Astrocyte (in vitro differentiated cells and primary cell): ENCODE measurements around the gene FAM168A. TPM values are rescaled to one million over a fixed set of nuclear protein-coding genes. Genes with fewer than 3 reads are reported as not detected.

Experiments used
- DNase-seq: peaks from one replicate; pipeline ENCODE4 v3.0.0-alpha.2; 2010; ENCODE audit warnings: low read depth
- FAIRE-seq: peaks from 2 replicates; lab custom pipeline; 2011; peaks lifted over from hg19 to GRCh38; lab: Jason Lieb, UNC
- H2AFZ ChIP-seq: 2 replicates; pipeline ENCODE4 v1.6.0; 2012; ENCODE audit warnings: low read depth, low read length, inconsistent platforms
- H3K27ac ChIP-seq: 2 replicates; pipeline ENCODE4 v1.5.1; 2011; ENCODE audit warnings: low read depth, low read length, inconsistent platforms
- H3K27me3 ChIP-seq: 2 replicates; pipeline ENCODE4 v1.6.0; 2011; ENCODE audit warnings: low read length, inconsistent platforms; ENCODE audit not compliant: insufficient read depth
- H3K36me3 ChIP-seq: 2 replicates; pipeline ENCODE4 v1.5.1; 2011; ENCODE audit warnings: low read length, inconsistent platforms; ENCODE audit not compliant: insufficient read depth
- H3K4me1 ChIP-seq: 2 replicates; pipeline ENCODE4 v1.5.1; 2011; ENCODE audit warnings: low read length, inconsistent platforms; ENCODE audit not compliant: insufficient read depth
- H3K4me2 ChIP-seq: 2 replicates; pipeline ENCODE4 v1.6.0; 2012; ENCODE audit warnings: low read length, inconsistent platforms
- H3K4me3 ChIP-seq: 2 replicates; pipeline ENCODE4 v1.5.1; 2011; ENCODE audit warnings: low read depth, mild to moderate bottlenecking, low read length, inconsistent platforms; ENCODE audit not compliant: insufficient read depth
- H3K79me2 ChIP-seq: 2 replicates; pipeline ENCODE4 v1.6.0; 2012; ENCODE audit warnings: mild to moderate bottlenecking, low read length, inconsistent platforms; ENCODE audit not compliant: insufficient read depth
- H3K9ac ChIP-seq: 2 replicates; pipeline ENCODE4 v1.6.0; 2012; ENCODE audit warnings: mild to moderate bottlenecking, low read length, inconsistent platforms
- H3K9me3 ChIP-seq: 2 replicates; pipeline ENCODE4 v1.5.1; 2012; ENCODE audit warnings: low read depth, mild to moderate bottlenecking, low read length, inconsistent platforms; ENCODE audit not compliant: insufficient read depth
- H4K20me1 ChIP-seq: 2 replicates; pipeline ENCODE4 v1.6.0; 2012; ENCODE audit warnings: low read length, inconsistent platforms; ENCODE audit not compliant: insufficient read depth
- H3K27ac Mint-ChIP-seq: one replicate; pipeline ENCODE4 v1.8.0; 2021; ENCODE audit warnings: mild to moderate bottlenecking, mixed read lengths; ENCODE audit not compliant: unreplicated experiment
- H3K27me3 Mint-ChIP-seq: one replicate; pipeline ENCODE4 v1.8.0; 2021; ENCODE audit warnings: low read depth, mixed read lengths; ENCODE audit not compliant: unreplicated experiment
- H3K36me3 Mint-ChIP-seq: one replicate; pipeline ENCODE4 v1.8.0; 2021; ENCODE audit warnings: low read depth, mixed read lengths; ENCODE audit not compliant: unreplicated experiment
- H3K4me1 Mint-ChIP-seq: one replicate; pipeline ENCODE4 v1.8.0; 2021; ENCODE audit warnings: low read depth, mixed read lengths; ENCODE audit not compliant: unreplicated experiment
- H3K4me3 Mint-ChIP-seq: one replicate; pipeline ENCODE4 v1.8.0; 2021; ENCODE audit warnings: mild to moderate bottlenecking, moderate library complexity, mixed read lengths; ENCODE audit not compliant: unreplicated experiment
- H3K9me3 Mint-ChIP-seq: one replicate; pipeline ENCODE4 v1.8.0; 2021; ENCODE audit warnings: mild to moderate bottlenecking, mixed read lengths; ENCODE audit not compliant: unreplicated experiment
- CTCF ChIP-seq: IDR thresholded peaks from 2 replicates; pipeline ENCODE4 v1.5.1; 2011; ENCODE audit warnings: low read depth, mild to moderate bottlenecking, inconsistent platforms, low read length, moderate library complexity; ENCODE audit not compliant: insufficient read depth
- EZH2 ChIP-seq: IDR thresholded peaks from 2 replicates; pipeline ENCODE4 v1.6.1; 2012; ENCODE audit warnings: mild to moderate bottlenecking, low read length, inconsistent platforms; ENCODE audit not compliant: insufficient read depth
- total RNA-seq: library from RNA; stranded (reverse); gene quantifications from 2 replicates; pipeline ENCODE4 v1.2.1, GENCODE V29; 2021

Gene FAM168A
- total RNA-seq, 1 donor from 2014 or later, result 44.8 TPM

- Histone ChIP-seq H3K27me3 (no peaks in the 10 kb centered on the region), H3K79me2 (peaks cover 13% of the 10 kb centered on the region), H3K27ac (no peak overlapping the region), H2AFZ (no peak overlapping the region), H3K4me3 (no peak overlapping the region), H3K4me2 (no peak overlapping the region), H3K36me3 (no peaks in the 10 kb centered on the region), H3K4me1 (no peaks in the 10 kb centered on the region), H4K20me1 (peaks cover 48% of the 10 kb centered on the region), H3K9ac (no peak overlapping the region), H3K9me3 (no peaks in the 10 kb centered on the region)
- no peaks in the 10 kb centered on the region for H3K4me1 Mint-ChIP-seq
- no peak for TF ChIP-seq EZH2
- no peak for TF ChIP-seq CTCF
- peaks cover 7% of the 10 kb centered on the region for H3K36me3 Mint-ChIP-seq
- H3K4me3 Mint-ChIP-seq, result no peak overlapping the region
- H3K27ac Mint-ChIP-seq, result no peak overlapping the region
- FAIRE-seq (peak; percentile 76), DNase-seq (no peak)
- no peaks in the 10 kb centered on the region for H3K27me3 Mint-ChIP-seq
- peaks cover 5% of the 10 kb centered on the region for H3K9me3 Mint-ChIP-seq
These were observed 117.2 kb downstream of the FAM168A start for GRCh38 chr11:73480677-73481076.

- Histone ChIP-seq H3K79me2 (peaks cover 19% of the 10 kb centered on the region), H3K9me3 (no peaks in the 10 kb centered on the region), H3K4me2 (no peak overlapping the region), H3K36me3 (no peaks in the 10 kb centered on the region), H3K27ac (no peak overlapping the region), H4K20me1 (peaks cover 55% of the 10 kb centered on the region), H3K9ac (no peak overlapping the region), H3K4me3 (no peak overlapping the region), H2AFZ (no peak overlapping the region), H3K27me3 (no peaks in the 10 kb centered on the region), H3K4me1 (no peaks in the 10 kb centered on the region)
- H3K4me1 Mint-ChIP-seq, result peaks cover 5% of the 10 kb centered on the region
- FAIRE-seq (no peak), DNase-seq (peak; percentile 18)
- TF ChIP-seq CTCF (peak; percentile 93), EZH2 (no peak)
- H3K4me3 Mint-ChIP-seq, result no peak overlapping the region
- H3K9me3 Mint-ChIP-seq, result peaks cover 5% of the 10 kb centered on the region
- no peak overlapping the region for H3K27ac Mint-ChIP-seq
- peaks cover 7% of the 10 kb centered on the region for H3K36me3 Mint-ChIP-seq
- no peaks in the 10 kb centered on the region for H3K27me3 Mint-ChIP-seq
These were observed 119.1 kb downstream of the FAM168A start for GRCh38 chr11:73478737-73479347.

GRCh38 chr11:73477518-73477917, 120.4 kb downstream of the FAM168A start:
- no peak overlapping the region for H2AFZ ChIP-seq
- no peak overlapping the region for H3K4me3 ChIP-seq
- no peak overlapping the region for H3K4me2 ChIP-seq
- H3K9me3 ChIP-seq, result no peaks in the 10 kb centered on the region
- H3K4me1 ChIP-seq, result no peaks in the 10 kb centered on the region
- H3K79me2 ChIP-seq, result peaks cover 19% of the 10 kb centered on the region
- peaks cover 5% of the 10 kb centered on the region for H3K4me1 Mint-ChIP-seq
- no peak overlapping the region for H3K27ac Mint-ChIP-seq
- no peak overlapping the region for H3K27ac ChIP-seq
- H3K9me3 Mint-ChIP-seq, result peaks cover 5% of the 10 kb centered on the region
- H4K20me1 ChIP-seq, result peaks cover 51% of the 10 kb centered on the region
- no peaks in the 10 kb centered on the region for H3K27me3 ChIP-seq
- H3K27me3 Mint-ChIP-seq, result no peaks in the 10 kb centered on the region
- no peaks in the 10 kb centered on the region for H3K36me3 ChIP-seq
- no peak overlapping the region for H3K9ac ChIP-seq
- peaks cover 10% of the 10 kb centered on the region for H3K36me3 Mint-ChIP-seq
- DNase-seq, result no peak
- TF ChIP-seq CTCF, result no peak
- no peak for TF ChIP-seq EZH2
- FAIRE-seq, result no peak
- H3K4me3 Mint-ChIP-seq, result no peak overlapping the region
